Kidney glomerular epithelial cell (primary cell): Measurements from ENCODE around the gene PWWP2B.

Experiments used
- DNase-seq: peaks from one replicate; lab custom pipeline; 2025; lab: John Stamatoyannopoulos, UW

PWWP2B gene

GRCh38 chr10:132397036-132397541 lies at the start of gene PWWP2B:
Gene PWWP2B, plus strand, starts transcription at chr10:132397200. Its CDS starts 27 bp downstream, at chr10:132397227.
- no peak for DNase-seq

DNA sequence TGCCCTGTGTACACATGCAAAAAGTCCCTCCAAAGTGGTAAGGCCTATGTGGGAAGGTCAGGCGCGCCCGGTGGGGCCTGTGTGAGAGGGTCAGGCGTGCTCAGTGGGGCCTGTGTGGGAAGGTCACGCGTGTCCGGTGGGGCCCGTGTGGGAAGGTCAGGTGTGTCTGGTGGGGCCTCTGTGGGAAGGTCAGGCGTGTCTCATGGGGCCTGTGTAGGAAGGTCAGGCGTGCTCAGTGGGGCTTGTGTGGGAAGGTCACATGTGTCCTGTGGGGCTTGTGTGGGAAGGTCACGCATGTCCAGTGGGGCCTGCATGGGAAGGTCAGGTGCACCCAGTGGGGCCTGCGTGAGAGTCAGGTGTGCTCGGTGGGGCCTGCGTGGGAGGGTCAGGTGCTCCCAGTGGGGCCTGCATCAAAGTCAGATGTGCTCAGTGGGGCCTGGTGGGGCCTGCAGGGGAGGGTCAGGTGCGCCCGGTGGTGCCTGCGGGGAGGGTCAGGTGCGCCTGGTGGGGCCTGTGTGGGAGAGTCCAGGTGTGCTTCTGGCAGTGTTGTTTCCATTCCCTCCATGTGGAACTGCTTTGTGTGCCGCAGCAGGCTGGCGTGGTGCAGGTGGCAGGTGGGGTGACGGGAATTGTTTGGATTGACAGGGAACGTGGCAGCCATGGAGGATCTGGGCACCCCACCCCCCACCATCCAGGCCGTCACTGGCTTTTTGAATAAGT lies 49.6 kb upstream of the PWWP2B start:
- no peak for DNase-seq

DNA sequence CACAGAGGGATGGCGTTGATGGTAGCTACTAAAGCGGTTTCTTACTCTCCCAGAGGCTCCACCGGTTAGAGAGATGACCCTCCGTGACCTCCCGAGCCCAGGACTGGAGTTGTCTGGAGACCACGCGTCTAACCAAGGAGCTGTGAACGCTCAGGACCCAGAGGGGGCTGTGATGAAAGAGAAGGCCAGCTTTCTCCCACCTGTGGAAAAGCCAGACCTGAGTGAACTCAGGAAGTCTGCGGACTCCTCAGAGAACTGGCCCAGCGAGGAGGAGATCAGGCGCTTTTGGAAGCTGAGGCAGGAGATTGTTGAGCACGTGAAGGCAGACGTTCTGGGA lies 49.1 kb upstream of the PWWP2B start:
- no peak for DNase-seq

GRCh38 chr10:132349766-132350165 lies 47.2 kb upstream of the PWWP2B start:
- DNase-seq: no peak

- no peak for DNase-seq
Observed at GRCh38 chr10:132350391-132350790, 46.6 kb upstream of the PWWP2B start.

DNA sequence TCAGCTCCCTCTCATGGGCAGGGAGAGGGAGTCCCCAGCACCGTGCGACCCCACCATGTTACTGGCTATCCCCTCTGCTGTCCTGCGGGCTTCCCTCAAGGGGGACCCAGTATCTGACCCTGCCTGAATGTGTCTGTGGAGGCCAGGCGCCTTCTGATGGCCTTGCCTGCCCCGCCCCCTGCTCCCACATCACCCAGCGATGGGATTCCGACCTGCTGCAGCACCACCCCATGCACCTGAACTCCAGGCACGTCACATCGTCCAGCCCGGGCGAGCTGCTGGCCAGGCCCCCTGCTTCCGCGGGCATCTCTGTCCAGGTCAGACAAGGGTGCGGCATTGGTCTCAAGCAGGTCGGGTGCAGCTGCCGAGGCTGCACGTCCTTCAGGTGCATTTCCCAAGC lies 46.1 kb upstream of the PWWP2B start:
- DNase-seq: no peak

- DNase-seq: no peak
Observed at GRCh38 chr10:132351611-132352010, 45.4 kb upstream of the PWWP2B start.

- DNase-seq: peak; percentile 49
Observed at GRCh38 chr10:132352462-132353308, 44.3 kb upstream of the PWWP2B start.

DNA sequence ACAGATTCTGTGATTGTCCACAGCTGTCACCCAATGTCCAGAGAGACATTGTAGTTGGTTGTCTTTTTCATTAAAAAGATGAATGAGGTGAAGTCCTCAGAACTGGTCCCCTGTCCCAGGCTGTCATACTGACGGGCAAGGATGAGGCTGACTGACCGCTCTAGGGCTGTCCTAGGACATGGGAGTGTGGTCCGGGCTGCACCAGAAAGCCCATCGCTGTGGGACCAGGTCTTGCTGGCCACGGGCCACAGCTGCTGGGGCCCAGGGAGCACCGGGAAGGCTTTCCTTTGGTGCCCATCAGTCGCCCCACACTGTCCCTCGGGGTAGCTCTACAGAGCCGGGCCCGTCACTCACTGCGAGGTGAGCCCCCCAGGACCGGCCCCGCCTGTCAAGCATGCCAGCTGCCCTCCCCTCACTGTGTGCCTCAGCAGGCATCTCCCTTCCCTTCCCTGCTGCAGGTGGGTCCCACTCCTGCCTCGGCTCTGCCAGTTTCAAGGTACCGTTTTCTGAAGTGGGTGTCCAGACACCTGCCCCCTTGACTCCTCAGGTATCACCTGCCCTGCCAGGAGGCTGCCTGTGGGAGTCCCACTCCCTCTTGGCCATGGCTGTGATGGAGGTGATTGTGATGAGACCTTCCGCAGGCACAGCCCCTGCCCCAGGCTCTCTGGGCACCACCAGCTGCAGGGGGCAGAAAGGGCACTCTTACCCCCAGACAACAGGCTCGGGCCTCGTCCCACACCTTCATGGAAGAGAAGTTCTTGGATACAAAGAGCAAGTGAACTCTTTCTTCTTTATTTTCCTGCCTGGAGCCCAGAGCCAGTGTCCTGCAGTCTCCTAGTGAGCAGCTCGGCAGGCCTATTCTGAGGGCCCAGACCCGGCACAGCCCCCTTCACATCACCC lies 43.3 kb upstream of the PWWP2B start:
- no peak for DNase-seq

DNA sequence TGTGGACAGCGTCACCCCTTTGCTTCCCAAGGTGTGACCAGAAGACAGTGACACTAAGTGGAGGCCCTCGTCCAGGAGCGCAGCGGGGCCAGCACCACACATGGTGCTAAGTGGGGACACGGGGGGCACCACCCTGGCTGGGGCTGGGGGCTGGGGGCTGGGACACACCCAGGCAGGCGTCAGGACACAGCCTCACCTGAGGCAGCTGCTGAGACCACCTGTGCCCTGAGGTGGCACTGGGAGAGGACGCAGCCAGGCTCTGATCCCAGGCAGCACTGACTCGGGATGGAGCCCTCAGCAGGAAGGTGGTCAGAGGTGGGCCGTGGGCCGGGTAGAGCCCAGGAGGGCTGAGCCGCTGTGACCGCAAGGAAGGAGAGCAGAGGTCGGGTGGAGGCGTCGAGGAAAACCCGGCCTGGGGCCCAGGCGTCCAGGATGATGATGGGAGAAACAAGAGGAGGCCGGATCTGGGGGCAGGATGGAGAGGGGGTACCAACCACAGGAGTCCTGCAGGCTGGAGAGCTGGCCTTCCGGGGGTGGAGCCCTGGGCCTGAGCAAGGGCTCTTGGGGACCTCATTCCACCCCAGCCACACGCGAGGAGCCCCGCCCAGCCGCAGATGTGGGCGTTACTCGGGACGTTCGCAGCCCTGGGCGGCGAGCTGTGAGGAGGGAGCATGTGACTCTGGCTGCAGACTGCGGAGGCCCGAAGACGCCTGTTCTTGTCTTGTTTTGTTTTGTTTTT lies 42.5 kb upstream of the PWWP2B start:
- no peak for DNase-seq

- no peak for DNase-seq
Observed at GRCh38 chr10:132355297-132355696, 41.7 kb upstream of the PWWP2B start.

- DNase-seq: no peak
Observed at GRCh38 chr10:132355754-132356153, 41.2 kb upstream of the PWWP2B start.

DNA sequence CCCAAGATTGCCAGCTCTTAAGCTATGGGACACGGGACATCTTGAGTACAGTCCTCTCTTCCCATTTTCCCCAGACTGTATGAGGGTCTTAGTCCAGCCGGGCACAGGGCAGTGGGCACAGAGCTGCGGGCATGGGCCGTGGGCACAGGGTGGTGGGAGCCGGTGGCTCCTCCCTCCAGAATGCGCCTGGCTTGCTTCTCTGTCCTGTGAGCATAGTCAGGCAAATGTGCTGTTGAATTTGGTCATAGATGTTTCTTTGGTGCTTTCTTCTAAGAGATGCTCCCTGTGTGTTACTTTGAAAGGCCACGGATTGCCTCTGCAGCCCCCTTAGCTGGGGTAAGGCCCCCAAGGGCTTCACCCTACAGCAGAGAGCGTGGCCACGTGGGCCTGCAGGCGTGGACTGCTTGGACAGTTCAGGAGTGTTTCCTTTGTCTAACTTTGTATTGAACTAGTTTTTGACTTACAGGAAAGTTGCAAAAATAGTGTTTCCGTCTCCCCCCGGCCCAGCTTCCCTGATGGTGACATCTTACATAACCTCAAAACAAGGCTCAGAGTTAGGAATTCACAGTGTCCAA lies 40.3 kb upstream of the PWWP2B start:
- no peak for DNase-seq

DNA sequence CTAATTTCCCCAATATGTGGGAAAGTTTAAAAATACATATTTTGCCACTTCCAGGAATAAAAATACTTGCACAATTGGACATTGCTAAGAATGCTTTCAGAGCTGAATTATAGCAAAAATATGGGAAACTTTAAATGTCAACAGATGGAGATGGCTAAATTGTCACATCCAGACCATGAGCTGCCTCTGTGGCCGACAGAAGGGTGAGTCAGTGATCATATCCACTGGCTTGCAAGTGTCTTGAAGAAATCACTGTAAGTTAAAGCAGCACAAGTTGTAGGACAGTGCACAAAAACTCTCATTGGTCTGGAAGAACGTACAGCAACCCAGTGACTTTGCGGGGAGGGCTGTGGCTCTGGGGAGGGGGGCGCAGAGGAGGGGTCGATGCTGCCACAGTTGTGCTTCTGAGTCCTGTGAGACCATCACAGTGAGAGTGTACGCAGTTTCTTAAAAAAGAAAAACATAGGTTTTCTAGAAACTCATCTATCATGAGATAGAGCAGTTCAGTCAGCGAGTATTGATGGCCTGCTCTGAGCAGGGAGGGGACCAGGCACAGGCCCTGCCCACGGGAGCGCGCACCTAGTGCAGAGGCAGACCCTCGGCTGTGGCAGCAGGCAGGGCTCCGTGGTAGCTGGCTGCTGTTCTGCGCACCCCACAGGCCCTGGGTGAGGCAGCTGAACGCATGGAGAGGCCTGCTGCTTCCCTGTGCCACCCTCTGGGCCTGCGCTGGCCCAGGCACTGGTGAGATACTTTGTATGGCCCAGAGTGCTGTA lies 39.5 kb upstream of the PWWP2B start:
- DNase-seq: no peak

DNA sequence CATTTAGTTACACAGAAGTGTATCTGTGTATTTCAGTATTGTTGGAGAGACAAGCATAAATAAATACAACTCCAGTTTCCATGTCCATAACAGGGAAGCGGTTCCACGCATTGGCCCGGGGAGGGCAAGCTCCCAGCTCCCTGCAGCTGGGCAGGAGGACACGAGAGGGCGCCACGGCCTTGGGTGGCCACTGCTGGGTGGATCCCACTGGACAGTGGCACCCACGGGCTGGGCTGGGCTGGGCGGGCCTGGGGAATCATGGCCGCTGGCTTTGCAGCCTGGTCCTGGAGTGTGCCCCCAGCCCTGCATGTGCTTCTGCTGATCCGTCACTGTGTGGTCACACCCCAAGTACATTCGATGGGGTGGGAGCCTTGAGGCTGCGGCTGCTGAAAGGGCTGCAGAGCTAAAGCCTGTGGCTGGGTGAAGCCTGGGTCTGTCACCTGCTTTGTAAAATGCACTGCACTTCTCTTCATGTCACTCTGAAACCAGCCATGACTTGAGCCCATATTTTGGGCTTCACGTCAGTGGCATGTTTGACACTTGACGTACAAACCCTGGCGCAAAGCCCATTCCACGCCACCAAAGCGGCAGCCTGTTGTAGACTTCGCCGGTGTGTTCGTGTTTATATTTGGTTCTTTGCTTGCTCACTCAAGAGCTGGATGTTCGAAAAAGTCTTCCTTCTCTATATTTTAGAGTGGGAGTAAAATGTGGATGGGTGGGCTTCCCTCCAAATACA lies 37.5 kb upstream of the PWWP2B start:
- no peak for DNase-seq

DNA sequence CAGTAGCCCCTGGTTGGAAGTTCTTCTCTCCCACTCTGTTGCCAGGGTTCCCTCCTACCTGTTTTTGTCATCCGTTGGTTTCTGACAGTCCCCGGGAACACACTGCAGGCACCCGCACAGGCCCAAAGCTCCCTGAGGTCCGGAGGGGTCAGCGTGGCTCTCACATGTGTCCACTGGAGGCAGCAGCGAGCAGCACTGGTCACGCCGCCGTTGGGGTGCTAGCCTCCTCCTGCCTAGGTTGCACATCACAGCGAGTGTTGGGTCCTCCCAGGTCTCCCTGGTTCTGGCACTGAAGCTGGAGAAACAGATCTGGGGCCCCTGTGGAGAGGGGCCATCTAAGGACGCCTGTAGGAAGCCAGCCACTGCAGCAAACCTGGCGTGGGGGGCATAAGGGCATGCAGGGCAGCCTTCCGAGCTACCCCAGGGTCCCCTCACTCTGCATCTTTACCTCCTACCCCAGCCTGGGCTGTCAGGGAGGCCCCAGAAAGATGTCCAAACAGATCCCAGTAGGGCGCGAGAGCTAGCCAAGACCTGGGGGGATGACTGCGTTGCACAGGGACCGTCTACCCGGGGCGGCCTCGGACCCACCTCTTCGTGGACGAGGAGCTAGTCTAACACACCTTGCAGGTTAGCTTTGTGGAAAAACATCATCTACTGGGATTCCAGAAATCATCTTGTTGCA lies 36.1 kb upstream of the PWWP2B start:
- no peak for DNase-seq

- no peak for DNase-seq
Observed at GRCh38 chr10:132361581-132362101, 35.4 kb upstream of the PWWP2B start.

- no peak for DNase-seq
Observed at GRCh38 chr10:132362151-132362611, 34.8 kb upstream of the PWWP2B start.

DNA sequence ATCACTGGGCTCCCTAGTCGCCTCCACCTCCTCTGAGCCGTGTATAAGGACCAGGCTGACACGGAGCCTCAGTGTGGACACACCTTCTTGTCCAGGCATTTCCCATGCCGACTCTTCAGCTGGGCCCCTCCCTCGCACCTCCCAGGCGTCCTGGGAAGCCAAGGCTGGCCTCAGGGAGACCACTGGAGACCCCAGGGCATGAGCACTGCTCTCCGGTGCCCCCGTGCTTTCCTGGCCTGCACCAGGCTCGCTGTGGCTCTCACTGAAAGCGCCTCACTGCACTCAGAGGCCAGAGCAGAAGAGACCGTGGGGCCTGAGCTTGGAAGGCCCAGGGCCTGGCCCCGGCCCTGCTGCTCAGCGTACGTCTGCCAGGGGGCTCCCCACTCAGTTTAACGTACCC lies 33.6 kb upstream of the PWWP2B start:
- DNase-seq: no peak
